Thyroid gland (tissue), 4 donors: ENCODE results near the gene HECW1. TPM values are rescaled to one million over a fixed set of nuclear protein-coding genes. Genes with fewer than 3 reads are reported as not detected.

ENCODE experiments used
- DNase-seq, 2 donors: peaks; one replicate each; pipeline ENCODE4 v3.0.0-alpha.2; 2019
- H3K27ac ChIP-seq, 3 donors: fragments of 200-600 bp; sonication (generic); 1 replicate in 2 of 3; 2 replicates in 1 of 3; pipeline ENCODE4 v1.5.1; 2016 to 2019; ENCODE audit warnings: mild to moderate bottlenecking in 1 of 3, moderate library complexity in 1 of 3
- H3K27me3 ChIP-seq: fragments of 200-600 bp; sonication (generic); one replicate; pipeline ENCODE4 v1.5.1; 2019
- H3K36me3 ChIP-seq, 2 donors: fragments of 200-600 bp; sonication (generic); one replicate each; pipeline ENCODE4 v1.5.1; 2016 to 2019
- H3K4me1 ChIP-seq, 2 donors: fragments of 200-600 bp; sonication (generic); one replicate each; pipeline ENCODE4 v1.5.1; 2017 to 2019
- H3K4me3 ChIP-seq, 3 donors: fragments of 200-600 bp; sonication (generic); replicated peaks in 1 of 3; 1 replicate in 2 of 3; 2 replicates in 1 of 3; pipeline ENCODE4 v1.5.1; 2016; ENCODE audit warnings: mild to moderate bottlenecking in 1 of 3
- H3K9me3 ChIP-seq: fragments of 200-600 bp; sonication (generic); one replicate; pipeline ENCODE4 v1.5.1; 2017
- POLR2A ChIP-seq, 2 donors: fragments of 450-650 bp; IDR thresholded peaks; one replicate each; pipeline ENCODE4 v1.6.1; 2017; ENCODE audit warnings: antibody characterized with exemption in 2 of 2, mild to moderate bottlenecking in 2 of 2, moderate library complexity in 1 of 2
- WGBS, 2 donors: methylation state at CpG; one replicate each; pipeline ENCODE4 v1.1.5; 2017; 5-methylcytosine and 5-hydroxymethylcytosine counted together
- intact Hi-C: fragments of 100-400 bp; cut with DNase I; formaldehyde crosslinking; loops from one replicate; pipeline ENCODE4 v1.15.1; 2023
- total RNA-seq, 4 donors: library from RNA; depleted of rRNA; stranded (reverse); fragments of >200 nt; gene quantifications; one replicate each; pipeline ENCODE4 v1.2.3, GENCODE V29; 2016
- TF ChIP-seq, protein P1 (sequence below), 6 experiments: fragments of 200-600 bp in 3 of 6; fragments of 450-650 bp in 3 of 6; sonication (generic) in 3 of 6; IDR thresholded peaks; one replicate each; pipeline ENCODE4 v1.5.1; 2016 to 2019; ENCODE audit warnings: antibody characterized with exemption in 6 of 6, mild to moderate bottlenecking in 2 of 6, inconsistent platforms in 1 of 6, moderate library complexity in 1 of 6

The HECW1 gene
- total RNA-seq, 4 donors from 2014 or later: 0.67 to 4.7 (median 2.3) TPM

DNA sequence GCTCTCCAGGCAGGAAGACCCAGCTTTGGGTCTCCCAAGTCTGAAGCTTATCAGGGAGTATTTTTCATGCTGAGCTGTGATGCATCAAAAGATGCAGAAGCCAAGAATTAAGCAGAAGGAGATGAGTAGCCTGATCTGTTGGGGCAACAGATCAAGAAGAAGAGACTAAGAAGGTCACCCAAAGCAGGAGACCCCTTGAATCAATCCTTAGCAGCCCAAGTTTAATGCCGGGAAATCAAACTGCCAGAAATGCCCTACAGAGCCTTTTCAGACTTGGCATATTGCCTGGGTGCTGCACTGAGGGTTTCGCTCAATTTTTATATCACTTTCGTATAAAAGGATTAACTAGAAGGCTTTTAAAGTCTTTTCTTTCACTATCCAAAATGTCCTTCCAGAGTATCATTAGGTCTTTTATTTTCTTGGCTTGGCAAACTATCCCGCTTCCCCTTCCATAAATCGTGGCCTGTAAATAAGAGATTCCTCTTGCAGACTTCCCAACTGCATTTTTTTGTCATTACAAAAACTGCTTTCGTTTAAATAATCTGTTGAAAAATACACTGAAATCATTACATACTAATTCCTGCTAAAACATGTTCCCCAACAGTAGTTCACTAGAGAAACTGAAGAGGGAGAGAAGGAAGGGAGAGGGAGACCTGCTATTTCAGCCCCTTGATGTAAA, 421.5 kb downstream of the HECW1 start:
- intact Hi-C loops: no loop called here
- Histone ChIP-seq H3K9me3 (no peaks in the 10 kb centered on the region), H3K36me3 (no peaks in the 10 kb centered on the region), H3K27me3 (no peaks in the 10 kb centered on the region), H3K4me3 (no peak overlapping the region), H3K27ac (no peak overlapping the region), H3K4me1 (no peaks in the 10 kb centered on the region)
- no peak for DNase-seq
- 65 to 75% methylated on average over 6 of the region's 6 CpGs for WGBS, 2 donors
- TF ChIP-seq, protein P1, sequence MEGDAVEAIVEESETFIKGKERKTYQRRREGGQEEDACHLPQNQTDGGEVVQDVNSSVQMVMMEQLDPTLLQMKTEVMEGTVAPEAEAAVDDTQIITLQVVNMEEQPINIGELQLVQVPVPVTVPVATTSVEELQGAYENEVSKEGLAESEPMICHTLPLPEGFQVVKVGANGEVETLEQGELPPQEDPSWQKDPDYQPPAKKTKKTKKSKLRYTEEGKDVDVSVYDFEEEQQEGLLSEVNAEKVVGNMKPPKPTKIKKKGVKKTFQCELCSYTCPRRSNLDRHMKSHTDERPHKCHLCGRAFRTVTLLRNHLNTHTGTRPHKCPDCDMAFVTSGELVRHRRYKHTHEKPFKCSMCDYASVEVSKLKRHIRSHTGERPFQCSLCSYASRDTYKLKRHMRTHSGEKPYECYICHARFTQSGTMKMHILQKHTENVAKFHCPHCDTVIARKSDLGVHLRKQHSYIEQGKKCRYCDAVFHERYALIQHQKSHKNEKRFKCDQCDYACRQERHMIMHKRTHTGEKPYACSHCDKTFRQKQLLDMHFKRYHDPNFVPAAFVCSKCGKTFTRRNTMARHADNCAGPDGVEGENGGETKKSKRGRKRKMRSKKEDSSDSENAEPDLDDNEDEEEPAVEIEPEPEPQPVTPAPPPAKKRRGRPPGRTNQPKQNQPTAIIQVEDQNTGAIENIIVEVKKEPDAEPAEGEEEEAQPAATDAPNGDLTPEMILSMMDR (IDR thresholded peaks at IDR 0.05): no peak
- TF ChIP-seq POLR2A (IDR thresholded peaks at IDR 0.05): no peak

DNA sequence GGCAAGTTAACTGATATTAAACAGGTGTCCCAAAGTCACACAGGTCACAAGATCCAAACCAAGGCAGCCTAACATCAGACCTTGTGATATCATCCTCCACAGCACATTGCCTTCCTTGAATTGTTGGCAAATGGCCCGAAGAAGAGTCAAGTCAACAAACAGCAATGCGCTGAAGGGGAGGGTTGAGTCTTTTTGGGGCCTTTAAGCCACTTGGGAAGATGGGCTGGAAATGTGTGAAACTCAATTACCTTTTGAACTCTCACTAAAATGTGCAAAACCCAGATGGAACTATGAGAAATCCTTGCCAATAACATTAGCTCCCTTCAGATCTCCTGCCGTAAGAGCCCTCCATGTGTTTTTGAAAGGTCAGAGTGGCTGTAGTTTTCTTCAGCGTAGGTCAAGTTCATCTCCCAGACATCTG, 422.6 kb downstream of the HECW1 start:
- 93% methylated on average over 4 of the region's 4 CpGs for WGBS, 2 donors
- Histone ChIP-seq H3K36me3 (no peaks in the 10 kb centered on the region), H3K4me3 (no peak overlapping the region), H3K4me1 (no peaks in the 10 kb centered on the region), H3K9me3 (no peaks in the 10 kb centered on the region), H3K27ac (no peak overlapping the region), H3K27me3 (no peaks in the 10 kb centered on the region)
- intact Hi-C loops: no loop called here
- TF ChIP-seq, protein P1 (IDR thresholded peaks at IDR 0.05): no peak
- no peak for TF ChIP-seq POLR2A (IDR thresholded peaks at IDR 0.05)
- no peak for DNase-seq

DNA sequence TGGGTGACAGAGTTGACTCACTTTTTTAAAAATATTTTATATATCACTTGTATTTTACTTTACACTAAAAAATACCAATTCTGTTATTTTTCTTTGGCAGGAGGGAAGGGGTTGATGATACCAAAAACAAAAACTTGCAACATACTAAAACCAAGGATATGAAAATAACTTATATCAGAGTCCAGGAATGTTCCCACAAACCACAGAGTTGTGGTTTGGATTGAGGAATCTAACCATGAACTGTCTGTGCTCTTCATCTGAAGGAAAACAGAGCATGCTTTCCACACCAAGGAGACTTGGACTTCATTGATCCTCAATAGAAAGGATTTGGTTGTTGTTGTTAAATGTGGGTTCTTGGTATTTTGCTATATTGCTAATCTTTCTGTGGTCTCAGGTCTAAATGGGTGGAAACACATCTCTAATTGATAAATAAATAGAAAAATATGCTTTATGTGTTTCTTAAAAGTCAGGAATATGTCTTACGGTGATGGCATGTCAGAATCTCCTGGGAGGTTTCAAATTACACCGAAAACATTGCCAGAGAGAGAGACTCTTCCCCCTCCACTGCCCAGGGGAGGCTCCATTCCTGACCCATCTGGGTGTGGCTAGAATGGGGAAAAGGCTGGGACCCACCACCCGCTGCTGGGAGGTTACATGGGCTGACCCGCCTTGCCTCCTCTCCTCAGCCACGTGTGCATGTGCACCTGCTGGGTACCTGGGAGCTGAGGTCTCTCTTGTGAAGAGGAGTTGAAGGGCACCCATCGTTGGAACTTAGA, 423.6 kb downstream of the HECW1 start:
- Histone ChIP-seq H3K9me3 (no peaks in the 10 kb centered on the region), H3K27ac (no peak overlapping the region), H3K36me3 (no peaks in the 10 kb centered on the region), H3K27me3 (no peaks in the 10 kb centered on the region), H3K4me3 (no peak overlapping the region), H3K4me1 (no peaks in the 10 kb centered on the region)
- TF ChIP-seq, protein P1 (IDR thresholded peaks at IDR 0.05): no peak
- intact Hi-C loops: no loop called here
- 75 to 83% methylated on average over 6 of the region's 6 CpGs for WGBS, 2 donors
- no peak for DNase-seq

DNA sequence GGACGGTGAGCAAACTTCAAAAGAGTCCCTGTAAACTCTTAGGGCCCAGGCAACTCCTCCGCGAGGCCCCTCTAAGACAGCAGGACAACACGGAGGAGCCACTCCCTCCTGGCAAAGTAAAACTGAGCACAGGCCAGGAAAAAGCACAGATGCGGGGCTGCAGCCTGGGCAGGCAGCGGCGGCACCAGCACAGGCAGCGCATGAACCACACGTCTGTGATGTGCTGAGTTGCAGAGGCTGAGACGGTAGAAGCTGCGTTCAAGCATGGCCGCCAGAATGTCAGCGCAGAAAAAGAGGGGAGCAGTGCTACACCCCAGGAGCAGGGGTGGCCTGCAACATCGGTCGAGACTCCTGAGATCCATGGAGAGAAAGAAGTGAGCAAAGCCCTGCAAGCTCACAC, 424.3 kb downstream of the HECW1 start:
- no peaks in the 10 kb centered on the region for H3K9me3 ChIP-seq
- no peak overlapping the region for H3K4me3 ChIP-seq
- TF ChIP-seq POLR2A (IDR thresholded peaks at IDR 0.05): no peak
- TF ChIP-seq, protein P1 (IDR thresholded peaks at IDR 0.05): no peak
- H3K27ac ChIP-seq: no peak overlapping the region
- 83 to 88% methylated on average over 12 to 15 of the region's 15 CpGs for WGBS, 2 donors
- H3K4me1 ChIP-seq: no peaks in the 10 kb centered on the region
- H3K27me3 ChIP-seq: no peaks in the 10 kb centered on the region
- H3K36me3 ChIP-seq: no peaks in the 10 kb centered on the region
- intact Hi-C loops: no loop called here
- DNase-seq: no peak

DNA sequence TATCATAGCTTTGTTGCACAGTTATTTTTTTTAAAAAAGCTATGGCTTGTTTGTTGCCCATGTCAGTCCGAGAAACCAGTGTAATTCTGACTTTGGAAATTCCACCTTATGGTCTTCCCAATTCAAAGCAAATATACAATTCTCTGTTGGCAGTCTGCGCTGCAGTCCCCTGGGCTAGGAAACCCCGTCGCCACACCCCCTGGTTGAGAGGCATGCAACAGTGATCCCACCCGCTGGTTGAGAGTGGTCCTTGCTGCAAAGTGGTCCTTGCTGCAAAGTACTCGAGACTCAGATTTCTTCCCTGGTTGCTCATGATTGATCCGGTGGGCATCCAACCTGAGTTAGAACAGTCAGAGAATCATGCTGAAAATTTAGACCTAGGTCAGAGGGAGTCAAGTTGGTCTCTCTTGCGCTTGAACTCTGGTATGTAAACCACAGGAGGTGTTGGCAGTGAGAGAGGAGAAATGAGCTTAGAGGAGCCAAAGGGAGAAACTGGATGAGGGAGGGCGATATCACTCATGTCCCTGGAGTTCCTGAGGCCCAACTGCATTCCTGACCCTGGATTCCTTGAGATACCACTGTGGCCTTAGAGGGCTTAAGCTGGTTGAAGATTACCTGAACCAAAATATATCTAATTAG, 425.4 kb downstream of the HECW1 start:
- intact Hi-C loops: no loop called here
- Histone ChIP-seq H3K27me3 (no peaks in the 10 kb centered on the region), H3K4me3 (no peak overlapping the region), H3K27ac (no peak overlapping the region), H3K36me3 (no peaks in the 10 kb centered on the region), H3K4me1 (no peaks in the 10 kb centered on the region), H3K9me3 (no peaks in the 10 kb centered on the region)
- TF ChIP-seq POLR2A (IDR thresholded peaks at IDR 0.05): no peak
- TF ChIP-seq, protein P1 (IDR thresholded peaks at IDR 0.05): no peak
- WGBS, 2 donors: 67 to 74% methylated on average over 9 of the region's 9 CpGs
- DNase-seq: no peak
